HG03457 (cell line): ENCODE measurements around the gene SORBS2.

Experiments
- ATAC-seq: cut with Tn5 transposase; IDR thresholded peaks from one replicate; pipeline ENCODE4 v1.9.1; 2021; ENCODE audit warnings: moderate number of reproducible peaks; ENCODE audit not compliant: unreplicated experiment

The SORBS2 gene

GRCh38 chr4:185540040-185540439 is 272.0 kb downstream of the SORBS2 start:
- no peak for ATAC-seq

DNA sequence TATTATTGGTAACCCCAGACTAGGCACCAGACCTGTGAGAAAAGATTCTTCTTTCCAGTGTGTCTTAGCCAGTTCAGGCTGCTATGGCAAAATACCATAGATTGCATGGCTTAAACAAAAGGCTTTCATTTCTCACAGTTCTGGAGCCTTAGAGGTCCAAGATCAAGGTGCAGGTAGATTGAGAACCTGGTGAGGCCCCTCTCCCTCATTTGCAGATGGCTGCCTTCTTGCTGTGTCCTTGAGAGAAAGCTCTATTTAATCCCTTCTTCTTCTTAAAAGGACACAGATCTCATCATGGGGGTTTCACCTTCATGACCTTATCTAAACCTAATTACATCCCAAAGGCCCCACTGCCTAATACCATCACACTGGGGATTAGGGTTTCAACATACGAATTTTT is 273.2 kb downstream of the SORBS2 start:
- no peak for ATAC-seq

DNA sequence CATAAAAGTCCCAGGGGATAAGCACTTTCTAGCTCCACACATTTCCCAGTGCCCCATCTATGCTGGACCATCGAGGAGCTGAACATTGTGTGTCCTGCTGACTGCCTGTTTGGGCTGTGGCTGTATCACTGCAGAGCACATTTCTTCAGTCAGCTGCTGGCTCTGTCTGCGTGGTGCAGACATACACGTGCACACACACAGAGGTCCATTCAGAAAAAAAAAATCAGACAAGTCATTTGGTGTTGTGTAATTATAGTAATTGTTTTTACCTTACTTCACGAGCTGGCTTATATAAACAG is 275.6 kb downstream of the SORBS2 start:
- ATAC-seq: no peak

- ATAC-seq: no peak
Observed at GRCh38 chr4:185535612-185536410, 276.2 kb downstream of the SORBS2 start.
